Brain microvascular endothelial cell (primary cell): ENCODE measurements around the gene PRPF40A.

Source experiments
- DNase-seq: peaks from one replicate; pipeline ENCODE4 v3.0.0-alpha.2; 2020
- H3K27ac ChIP-seq: fragments of 250-450 bp; sonication (Bioruptor Pico); 2 replicates; pipeline ENCODE4 v1.5.1; 2020; ENCODE audit warnings: mild to moderate bottlenecking, moderate library complexity
- H3K27me3 ChIP-seq: fragments of 250-450 bp; sonication (Bioruptor Pico); replicated peaks from 2 replicates; pipeline ENCODE4 v1.5.1; 2020; ENCODE audit warnings: mild to moderate bottlenecking
- H3K36me3 ChIP-seq: fragments of 250-450 bp; sonication (Bioruptor Pico); replicated peaks from 2 replicates; pipeline ENCODE4 v1.5.1; 2020; ENCODE audit warnings: mild to moderate bottlenecking
- H3K4me3 ChIP-seq: 2 replicates; pipeline ENCODE4 v1.5.1; 2011; ENCODE audit warnings: low read depth, mild to moderate bottlenecking, control low read depth, low read length, moderate library complexity
- in situ Hi-C: cut with HindIII; loops from 2 replicates; pipeline ENCODE4 v1.10.0; 2017; ENCODE audit warnings: low sequenced_read_pairs, low pct_ligation_motif_present
- TF ChIP-seq, protein P1 (sequence below): IDR thresholded peaks from 2 replicates; pipeline ENCODE4 v1.5.1; 2011; ENCODE audit warnings: low read depth, mild to moderate bottlenecking, moderate library complexity, low read length, control low read depth, inconsistent platforms; ENCODE audit errors: missing control alignments

The PRPF40A gene

DNA sequence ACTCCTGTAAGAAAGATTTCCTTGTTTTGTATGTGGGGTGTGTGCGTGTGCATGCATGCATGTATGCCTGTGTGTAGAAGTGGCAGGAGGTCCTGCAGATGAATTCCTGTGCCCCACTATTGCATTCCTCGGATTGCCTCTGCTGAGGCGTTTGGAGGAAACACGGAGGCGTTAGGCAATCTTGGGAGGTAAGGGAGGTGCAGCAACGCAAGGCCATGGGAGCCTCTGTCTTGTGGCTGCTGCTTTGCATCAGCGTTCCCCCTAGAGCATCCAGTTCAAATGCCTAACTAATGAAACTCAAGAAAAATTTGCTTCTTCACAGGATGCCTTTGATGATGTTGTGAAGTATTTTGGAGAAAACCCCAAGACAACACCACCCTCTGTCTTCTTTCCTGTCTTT, 80.0 kb downstream of the PRPF40A start:
- no peak for DNase-seq
- Histone ChIP-seq H3K36me3 (peaks cover 31% of the 10 kb centered on the region), H3K27me3 (no peaks in the 10 kb centered on the region), H3K4me3 (no peak overlapping the region), H3K27ac (no peak overlapping the region)
- in situ Hi-C loops: loop anchor here (25.0 kb wide), 1 partner anchor 450 kb away; the partner anchor contains the start of gene STAM2
- TF ChIP-seq, protein P1, sequence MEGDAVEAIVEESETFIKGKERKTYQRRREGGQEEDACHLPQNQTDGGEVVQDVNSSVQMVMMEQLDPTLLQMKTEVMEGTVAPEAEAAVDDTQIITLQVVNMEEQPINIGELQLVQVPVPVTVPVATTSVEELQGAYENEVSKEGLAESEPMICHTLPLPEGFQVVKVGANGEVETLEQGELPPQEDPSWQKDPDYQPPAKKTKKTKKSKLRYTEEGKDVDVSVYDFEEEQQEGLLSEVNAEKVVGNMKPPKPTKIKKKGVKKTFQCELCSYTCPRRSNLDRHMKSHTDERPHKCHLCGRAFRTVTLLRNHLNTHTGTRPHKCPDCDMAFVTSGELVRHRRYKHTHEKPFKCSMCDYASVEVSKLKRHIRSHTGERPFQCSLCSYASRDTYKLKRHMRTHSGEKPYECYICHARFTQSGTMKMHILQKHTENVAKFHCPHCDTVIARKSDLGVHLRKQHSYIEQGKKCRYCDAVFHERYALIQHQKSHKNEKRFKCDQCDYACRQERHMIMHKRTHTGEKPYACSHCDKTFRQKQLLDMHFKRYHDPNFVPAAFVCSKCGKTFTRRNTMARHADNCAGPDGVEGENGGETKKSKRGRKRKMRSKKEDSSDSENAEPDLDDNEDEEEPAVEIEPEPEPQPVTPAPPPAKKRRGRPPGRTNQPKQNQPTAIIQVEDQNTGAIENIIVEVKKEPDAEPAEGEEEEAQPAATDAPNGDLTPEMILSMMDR: no peak

DNA sequence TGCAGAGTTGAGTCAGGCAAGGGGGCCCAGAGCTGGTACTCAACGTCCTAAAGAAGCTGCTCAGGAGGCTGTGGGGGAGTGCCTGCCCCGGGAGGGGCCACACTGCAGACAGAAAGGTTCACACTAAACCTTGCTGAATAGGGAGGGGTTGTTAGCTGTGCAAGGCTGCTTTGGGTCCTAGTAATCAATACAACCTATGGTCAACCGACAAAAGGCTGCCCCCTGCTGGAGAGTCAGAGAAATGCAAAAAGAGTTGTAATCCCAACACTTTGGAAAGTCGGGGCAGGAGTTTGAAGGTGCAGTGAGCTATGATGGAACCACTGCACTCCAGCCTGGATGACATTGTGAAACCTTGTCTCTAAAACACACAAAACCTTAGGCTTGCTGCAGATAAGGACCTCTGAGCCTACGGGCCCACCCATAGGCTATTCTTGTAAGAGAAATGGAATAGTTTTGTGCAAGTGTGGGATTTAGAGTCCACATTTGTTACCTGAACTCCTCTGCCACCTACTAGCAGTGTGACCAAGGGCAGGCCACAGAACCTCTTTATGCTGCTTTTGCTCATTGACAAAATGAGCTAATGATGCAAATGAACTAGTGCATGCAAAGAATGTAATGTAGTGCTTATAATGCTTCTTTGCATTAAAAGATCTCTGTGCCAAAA, 81.5 kb downstream of the PRPF40A start:
- in situ Hi-C loops: loop anchor here (25.0 kb wide), 1 partner anchor 448 kb away; the partner anchor contains the start of gene STAM2
- H3K27ac ChIP-seq: no peak overlapping the region
- no peak overlapping the region for H3K4me3 ChIP-seq
- peak; percentile 43 for DNase-seq
- no peaks in the 10 kb centered on the region for H3K27me3 ChIP-seq
- peaks cover 25% of the 10 kb centered on the region for H3K36me3 ChIP-seq
- TF ChIP-seq, protein P1: peak; percentile 86

DNA sequence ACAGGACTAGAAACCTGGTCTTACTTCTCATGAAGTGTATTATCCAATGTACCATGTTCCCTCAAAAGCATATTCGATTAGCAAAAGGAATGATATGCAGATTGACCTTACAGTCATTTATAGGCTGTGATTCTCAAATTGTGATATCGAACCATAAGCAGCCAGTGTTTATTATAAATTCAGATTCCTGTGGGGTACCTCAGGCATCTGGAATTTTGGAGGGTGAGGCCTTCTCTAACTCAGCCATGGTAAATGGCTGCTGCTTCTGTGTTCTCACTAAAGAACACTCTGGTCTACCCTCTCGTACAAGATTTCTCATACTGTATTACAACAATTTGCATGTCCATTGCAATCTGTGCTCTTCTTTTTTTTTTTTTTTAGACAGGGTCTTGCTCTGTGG, 84.5 kb downstream of the PRPF40A start:
- in situ Hi-C loops: loop anchor here (25.0 kb wide), 1 partner anchor 445 kb away; the partner anchor contains the start of gene STAM2
- H3K27ac ChIP-seq: no peak overlapping the region

DNA sequence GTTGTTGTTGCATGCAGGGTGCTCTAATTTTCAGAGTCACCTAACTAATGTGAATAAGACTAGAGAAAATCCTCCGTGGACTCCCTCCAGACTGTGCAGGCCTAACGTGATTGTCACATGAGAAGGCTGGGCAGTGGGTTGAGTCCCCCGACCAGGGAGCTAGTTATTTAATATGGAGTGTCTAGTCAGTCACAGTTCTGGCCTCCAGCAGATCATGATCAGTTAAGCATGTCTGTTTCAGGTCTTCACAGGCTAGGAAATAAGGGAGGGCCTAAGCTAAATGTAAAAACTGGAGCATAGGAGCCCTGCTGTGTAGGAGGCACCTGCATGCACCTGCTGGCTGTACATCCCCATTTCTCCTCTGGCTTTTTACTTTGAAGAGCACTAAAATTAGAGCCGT, 86.8 kb downstream of the PRPF40A start:
- H3K27me3 ChIP-seq: no peaks in the 10 kb centered on the region
- peaks cover 18% of the 10 kb centered on the region for H3K36me3 ChIP-seq
- H3K27ac ChIP-seq: no peak overlapping the region
- H3K4me3 ChIP-seq: no peak overlapping the region
- no peak for DNase-seq
- in situ Hi-C loops: loop anchor here (25.0 kb wide), 1 partner anchor 443 kb away; the partner anchor contains the start of gene STAM2
- TF ChIP-seq, protein P1: no peak

More for the DNA sequence above, 84.5 kb downstream of the PRPF40A start:
- Histone ChIP-seq H3K27me3 (no peaks in the 10 kb centered on the region), H3K4me3 (no peak overlapping the region), H3K36me3 (peaks cover 22% of the 10 kb centered on the region)
- no peak for DNase-seq
- TF ChIP-seq, protein P1: no peak

DNA sequence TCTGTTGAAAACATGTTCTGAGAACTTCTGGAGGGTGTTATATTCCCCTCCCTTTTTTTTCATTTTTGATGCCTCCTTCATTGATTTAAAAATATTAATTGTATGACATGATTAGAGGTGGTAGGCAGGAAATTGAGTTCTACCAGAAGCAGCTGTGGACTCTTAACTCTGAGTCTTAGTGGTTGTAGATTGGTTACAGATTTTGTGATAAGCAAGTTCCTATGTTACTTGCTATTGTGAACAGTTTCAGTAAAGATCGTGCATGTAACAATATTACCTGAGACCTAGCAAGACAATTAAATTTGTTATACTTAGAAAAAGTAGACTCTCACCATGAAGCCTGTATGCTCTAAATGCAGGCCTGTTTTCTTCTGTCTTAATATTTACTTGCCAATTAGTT, 88.1 kb downstream of the PRPF40A start:
- H3K36me3 ChIP-seq: peaks cover 18% of the 10 kb centered on the region
- no peaks in the 10 kb centered on the region for H3K27me3 ChIP-seq
- DNase-seq: no peak
- in situ Hi-C loops: loop anchor here (25.0 kb wide), 1 partner anchor 442 kb away; the partner anchor contains the start of gene STAM2
- H3K27ac ChIP-seq: no peak overlapping the region
- H3K4me3 ChIP-seq: no peak overlapping the region
- TF ChIP-seq, protein P1: no peak
